ENCODE results near the gene SNRNP25.
A peak's percentile ranks its signal among the peaks of the same experiment; 100 is the strongest.
"Not testable (repeated sequence)": the region's sequence is repeated elsewhere in the genome, so short reads cannot be mapped to it uniquely, and the experiment has no call there.

Gene SNRNP25

DNA sequence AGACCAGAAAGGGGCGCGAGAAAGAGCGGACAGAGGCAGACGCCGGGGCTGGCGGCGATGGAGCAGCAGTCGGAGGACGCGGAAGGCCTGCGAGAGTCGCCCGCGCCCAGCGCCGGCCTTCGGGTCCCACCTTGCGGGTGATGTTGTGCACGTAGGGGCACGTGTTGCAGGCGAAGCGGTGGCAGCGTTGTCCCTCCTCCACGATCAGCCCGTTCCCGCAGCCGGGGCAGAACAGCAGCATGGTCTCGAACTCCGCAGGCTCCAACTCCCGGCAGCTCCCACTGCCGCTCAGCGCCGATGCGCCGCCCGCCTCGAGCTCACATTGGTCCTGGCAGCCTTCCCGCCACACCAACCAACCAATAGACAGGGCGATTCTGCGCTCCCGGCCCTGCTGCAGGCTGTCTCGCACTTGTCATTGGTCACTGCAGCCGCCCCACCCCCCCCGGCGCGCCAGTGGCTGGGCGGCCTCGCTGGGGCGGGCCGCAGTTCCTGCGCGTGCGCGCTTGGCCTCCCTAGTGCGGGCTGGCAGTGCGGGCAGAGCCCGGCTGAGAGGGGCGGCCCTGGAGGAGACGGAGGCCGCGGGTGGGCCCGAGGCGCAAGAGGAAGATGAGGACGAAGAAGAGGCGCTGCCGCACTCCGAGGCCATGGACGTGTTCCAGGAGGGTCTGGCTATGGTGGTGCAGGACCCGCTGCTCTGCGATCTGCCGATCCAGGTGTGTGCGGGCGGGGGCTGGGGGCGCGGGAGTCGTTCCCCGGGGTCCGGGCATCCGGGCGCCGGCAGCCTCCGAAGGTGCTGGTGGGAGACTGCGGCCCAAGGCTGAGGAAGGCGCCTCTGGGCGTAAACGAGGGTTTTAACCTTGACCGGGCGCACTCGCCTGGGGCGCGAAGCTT lies at the start of gene SNRNP25, which contains the start of gene POLR3K:
SNRNP25 (plus strand) TSS at position 483 of the 891 bp plus-strand sequence; CDS start at position 672, 189 bp downstream.
POLR3K (minus strand) TSS at position 263 of the 891 bp plus-strand sequence; CDS start at position 241, 22 bp downstream.
- Histone ChIP-seq H3K9me3 (ENCODE audit: control insufficient read depth, insufficient read depth, low read length) (no peaks in the 10 kb centered on the region), H3K4me3 (ENCODE audit: low read depth, low read length) (peak within 1 kb of the TSS; percentile 81), H3K9ac (ENCODE audit: low read depth, low read length) (peak within 1 kb of the TSS; percentile 77), H3K4me1 (ENCODE audit: control insufficient read depth, insufficient read depth, low read length) (no peaks in the 10 kb centered on the region), H3K27me3 (ENCODE audit: control insufficient read depth, insufficient read depth, low read length) (no peaks in the 10 kb centered on the region), H3K27ac (ENCODE audit: low read depth, low read length) (peak within 1 kb of the TSS; percentile 85), H3K36me3 (ENCODE audit: control insufficient read depth, insufficient read depth, low read length) (peaks cover 61% of the 10 kb centered on the region)

DNA sequence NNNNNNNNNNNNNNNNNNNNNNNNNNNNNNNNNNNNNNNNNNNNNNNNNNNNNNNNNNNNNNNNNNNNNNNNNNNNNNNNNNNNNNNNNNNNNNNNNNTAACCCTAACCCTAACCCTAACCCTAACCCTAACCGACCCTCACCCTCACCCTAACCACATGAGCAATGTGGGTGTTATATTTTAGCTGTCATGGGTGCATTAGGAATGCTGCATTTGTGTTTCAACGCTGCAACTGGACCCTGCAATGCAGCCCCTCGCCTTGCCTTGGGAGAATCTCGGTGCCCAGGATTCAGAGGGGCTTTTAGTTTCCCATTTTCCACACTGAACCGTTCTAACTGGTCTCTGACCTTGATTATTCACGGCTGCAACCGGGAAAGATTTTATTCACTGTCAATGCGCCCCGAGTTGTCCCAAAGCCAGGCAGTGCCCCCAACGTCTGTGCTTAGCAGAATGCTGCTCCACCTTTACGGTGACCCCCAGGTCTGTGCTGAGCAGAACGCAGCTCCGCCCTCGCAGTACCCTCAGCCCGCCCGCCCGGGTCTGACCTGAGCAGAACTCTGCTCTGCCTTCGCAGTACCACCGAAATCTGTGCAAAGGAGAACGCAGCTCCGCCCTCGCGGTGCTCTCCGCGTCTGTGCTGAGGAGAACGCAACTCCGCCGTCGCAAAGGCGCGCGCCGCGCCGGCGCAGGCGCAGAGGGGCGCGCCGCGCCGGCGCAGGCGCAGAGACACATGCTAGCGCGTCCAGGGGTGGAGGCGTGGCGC lies 43.5 kb upstream of the SNRNP25 start:
- H3K4me1 ChIP-seq (ENCODE audit: control insufficient read depth, insufficient read depth, low read length): no peaks in the 10 kb centered on the region
- no peaks in the 10 kb centered on the region for H3K27me3 ChIP-seq (ENCODE audit: control insufficient read depth, insufficient read depth, low read length)
- H3K27ac ChIP-seq (ENCODE audit: low read depth, low read length): no peak overlapping the region
- H3K36me3 ChIP-seq (ENCODE audit: control insufficient read depth, insufficient read depth, low read length): no peaks in the 10 kb centered on the region
- no peaks in the 10 kb centered on the region for H3K9me3 ChIP-seq (ENCODE audit: control insufficient read depth, insufficient read depth, low read length)
- H3K4me3 ChIP-seq (ENCODE audit: low read depth, low read length): no peak overlapping the region
- H3K9ac ChIP-seq (ENCODE audit: low read depth, low read length): no peak overlapping the region

DNA sequence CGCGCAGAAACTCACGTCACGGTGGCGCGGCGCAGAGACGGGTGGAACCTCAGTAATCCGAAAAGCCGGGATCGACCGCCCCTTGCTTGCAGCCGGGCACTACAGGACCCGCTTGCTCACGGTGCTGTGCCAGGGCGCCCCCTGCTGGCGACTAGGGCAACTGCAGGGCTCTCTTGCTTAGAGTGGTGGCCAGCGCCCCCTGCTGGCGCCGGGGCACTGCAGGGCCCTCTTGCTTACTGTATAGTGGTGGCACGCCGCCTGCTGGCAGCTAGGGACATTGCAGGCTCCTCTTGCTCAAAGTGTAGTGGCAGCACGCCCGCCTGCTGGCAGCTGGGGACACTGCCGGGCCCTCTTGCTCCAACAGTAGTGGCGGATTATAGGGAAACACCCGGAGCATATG lies 42.9 kb upstream of the SNRNP25 start:
- not testable (repeated sequence) for H3K9ac ChIP-seq (ENCODE audit: low read depth, low read length); H3K36me3 ChIP-seq (ENCODE audit: control insufficient read depth, insufficient read depth, low read length); H3K27me3 ChIP-seq (ENCODE audit: control insufficient read depth, insufficient read depth, low read length); H3K9me3 ChIP-seq (ENCODE audit: control insufficient read depth, insufficient read depth, low read length); H3K27ac ChIP-seq (ENCODE audit: low read depth, low read length); H3K4me1 ChIP-seq (ENCODE audit: control insufficient read depth, insufficient read depth, low read length); H3K4me3 ChIP-seq (ENCODE audit: low read depth, low read length)

DNA sequence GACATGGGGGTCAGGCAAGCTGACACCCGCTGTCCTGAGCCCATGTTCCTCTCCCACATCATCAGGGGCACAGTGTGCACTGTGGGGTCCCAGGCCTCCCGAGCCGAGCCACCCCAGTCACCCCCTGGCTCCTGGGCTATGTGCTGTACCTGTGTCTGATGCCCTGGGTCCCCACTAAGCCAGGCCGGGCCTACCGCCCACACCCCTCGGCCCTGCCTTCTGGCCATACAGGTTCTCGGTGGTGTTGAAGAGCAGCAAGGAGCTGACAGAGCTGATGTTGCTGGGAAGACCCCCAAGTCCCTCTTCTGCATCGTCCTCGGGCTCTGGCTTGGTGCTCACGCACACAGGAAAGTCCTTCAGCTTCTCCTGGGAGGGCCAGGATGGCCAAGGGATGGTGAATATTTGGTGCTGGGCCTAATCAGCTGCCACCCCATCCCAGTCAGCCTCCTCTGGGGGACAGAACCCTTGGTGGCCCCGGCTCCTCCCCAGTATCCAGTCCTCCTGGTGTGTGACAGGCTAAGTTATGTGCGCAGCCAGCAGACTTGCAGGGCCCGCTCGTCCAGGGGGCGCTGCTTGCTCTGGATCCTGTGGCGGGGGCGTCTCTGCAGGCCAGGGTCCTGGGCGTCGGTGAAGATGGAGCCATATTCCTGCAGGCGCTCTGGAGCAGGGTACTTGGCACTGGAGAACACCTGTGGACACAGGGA lies 36.4 kb upstream of the SNRNP25 start:
- H3K27ac ChIP-seq (ENCODE audit: low read depth, low read length); H3K9me3 ChIP-seq (ENCODE audit: control insufficient read depth, insufficient read depth, low read length); H3K27me3 ChIP-seq (ENCODE audit: control insufficient read depth, insufficient read depth, low read length); H3K4me3 ChIP-seq (ENCODE audit: low read depth, low read length); H3K4me1 ChIP-seq (ENCODE audit: control insufficient read depth, insufficient read depth, low read length); H3K36me3 ChIP-seq (ENCODE audit: control insufficient read depth, insufficient read depth, low read length); H3K9ac ChIP-seq (ENCODE audit: low read depth, low read length): not testable (repeated sequence)

DNA sequence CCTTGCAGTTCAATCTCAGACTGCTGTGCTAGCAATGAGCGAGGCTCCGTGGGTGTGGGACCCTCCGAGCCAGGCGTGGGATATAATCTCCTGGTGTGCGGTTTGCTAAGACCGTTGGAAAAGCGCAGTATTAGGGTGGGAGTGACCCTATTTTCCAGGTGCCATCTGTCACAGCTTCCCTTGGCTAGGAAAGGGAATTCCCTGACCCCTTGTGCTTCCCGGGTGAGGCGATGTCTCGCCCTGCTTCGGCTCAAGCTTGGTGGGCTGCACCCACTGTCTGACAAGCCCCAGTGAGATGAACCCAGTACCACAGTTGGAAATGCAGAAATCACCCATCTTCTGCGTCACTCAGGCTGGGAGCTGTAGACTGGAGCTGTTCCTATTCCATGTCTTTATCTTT lies 32.7 kb upstream of the SNRNP25 start:
- H3K27ac ChIP-seq (ENCODE audit: low read depth, low read length); H3K4me1 ChIP-seq (ENCODE audit: control insufficient read depth, insufficient read depth, low read length); H3K27me3 ChIP-seq (ENCODE audit: control insufficient read depth, insufficient read depth, low read length); H3K4me3 ChIP-seq (ENCODE audit: low read depth, low read length); H3K9ac ChIP-seq (ENCODE audit: low read depth, low read length); H3K9me3 ChIP-seq (ENCODE audit: control insufficient read depth, insufficient read depth, low read length); H3K36me3 ChIP-seq (ENCODE audit: control insufficient read depth, insufficient read depth, low read length): not testable (repeated sequence)

DNA sequence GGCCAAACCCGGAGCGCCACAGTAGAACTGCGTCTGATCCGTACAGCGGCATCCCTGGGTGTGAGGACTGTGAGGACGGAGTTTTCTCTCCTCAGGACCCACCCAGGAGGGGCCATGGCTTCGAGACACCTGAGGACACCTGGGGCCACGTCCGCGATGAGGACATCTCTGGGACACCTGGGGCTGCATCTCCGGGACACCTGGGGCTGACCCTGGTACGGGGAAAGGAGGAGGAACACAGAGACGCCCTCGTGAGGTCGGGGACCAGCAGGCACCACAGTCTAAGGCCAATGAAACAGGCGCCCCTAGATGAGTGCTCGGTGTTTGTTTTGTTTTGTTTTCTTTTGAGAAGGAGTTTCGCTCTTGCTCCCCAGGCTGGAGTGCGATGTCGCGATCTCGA lies 29.5 kb upstream of the SNRNP25 start:
- H3K4me3 ChIP-seq (ENCODE audit: low read depth, low read length); H3K9me3 ChIP-seq (ENCODE audit: control insufficient read depth, insufficient read depth, low read length); H3K36me3 ChIP-seq (ENCODE audit: control insufficient read depth, insufficient read depth, low read length); H3K27ac ChIP-seq (ENCODE audit: low read depth, low read length); H3K27me3 ChIP-seq (ENCODE audit: control insufficient read depth, insufficient read depth, low read length); H3K4me1 ChIP-seq (ENCODE audit: control insufficient read depth, insufficient read depth, low read length); H3K9ac ChIP-seq (ENCODE audit: low read depth, low read length): not testable (repeated sequence)

DNA sequence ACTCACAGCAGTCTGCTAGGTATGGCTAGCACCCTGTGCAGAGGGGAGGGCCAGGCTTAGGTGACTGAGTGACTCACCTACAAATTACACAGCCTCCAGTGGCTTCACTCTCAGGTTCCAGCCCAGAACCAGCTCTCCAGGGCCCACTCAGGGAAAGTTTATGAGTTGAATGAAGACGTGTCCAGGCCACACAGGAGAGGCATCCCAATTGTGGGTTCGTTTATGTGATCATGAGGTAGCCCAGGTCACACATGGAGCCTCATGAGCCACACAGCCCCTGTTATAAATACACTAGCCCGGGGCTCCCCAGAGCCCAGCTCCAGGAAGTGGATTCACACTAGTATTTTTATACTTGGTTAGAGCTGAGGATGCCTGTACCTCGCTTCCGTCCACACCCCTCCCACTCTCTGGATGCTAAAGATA lies 27.7 kb upstream of the SNRNP25 start:
- H3K9me3 ChIP-seq (ENCODE audit: control insufficient read depth, insufficient read depth, low read length); H3K4me1 ChIP-seq (ENCODE audit: control insufficient read depth, insufficient read depth, low read length); H3K27ac ChIP-seq (ENCODE audit: low read depth, low read length); H3K27me3 ChIP-seq (ENCODE audit: control insufficient read depth, insufficient read depth, low read length); H3K36me3 ChIP-seq (ENCODE audit: control insufficient read depth, insufficient read depth, low read length); H3K4me3 ChIP-seq (ENCODE audit: low read depth, low read length); H3K9ac ChIP-seq (ENCODE audit: low read depth, low read length): not testable (repeated sequence)

DNA sequence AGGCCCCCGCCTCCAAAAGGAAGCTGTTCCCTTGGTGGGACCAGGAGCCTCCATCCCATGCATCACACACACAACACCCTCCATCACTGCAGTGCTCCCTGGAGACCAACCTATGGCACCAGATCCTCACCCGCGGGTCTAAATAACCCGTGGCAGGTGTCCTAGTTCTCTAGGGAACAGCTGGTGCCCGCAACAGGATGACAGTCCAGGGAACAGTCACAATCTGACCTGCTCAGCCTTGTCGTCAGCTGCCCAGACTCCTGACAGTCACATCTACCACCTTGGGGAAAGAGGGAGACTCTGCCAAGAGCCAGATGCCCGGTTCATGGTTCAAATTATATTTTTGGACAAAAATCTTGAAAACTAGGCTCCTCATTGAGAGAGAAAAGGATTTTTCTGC lies 23.0 kb upstream of the SNRNP25 start:
- not testable (repeated sequence) for H3K27ac ChIP-seq (ENCODE audit: low read depth, low read length); H3K9ac ChIP-seq (ENCODE audit: low read depth, low read length); H3K36me3 ChIP-seq (ENCODE audit: control insufficient read depth, insufficient read depth, low read length); H3K4me3 ChIP-seq (ENCODE audit: low read depth, low read length); H3K27me3 ChIP-seq (ENCODE audit: control insufficient read depth, insufficient read depth, low read length); H3K4me1 ChIP-seq (ENCODE audit: control insufficient read depth, insufficient read depth, low read length); H3K9me3 ChIP-seq (ENCODE audit: control insufficient read depth, insufficient read depth, low read length)

DNA sequence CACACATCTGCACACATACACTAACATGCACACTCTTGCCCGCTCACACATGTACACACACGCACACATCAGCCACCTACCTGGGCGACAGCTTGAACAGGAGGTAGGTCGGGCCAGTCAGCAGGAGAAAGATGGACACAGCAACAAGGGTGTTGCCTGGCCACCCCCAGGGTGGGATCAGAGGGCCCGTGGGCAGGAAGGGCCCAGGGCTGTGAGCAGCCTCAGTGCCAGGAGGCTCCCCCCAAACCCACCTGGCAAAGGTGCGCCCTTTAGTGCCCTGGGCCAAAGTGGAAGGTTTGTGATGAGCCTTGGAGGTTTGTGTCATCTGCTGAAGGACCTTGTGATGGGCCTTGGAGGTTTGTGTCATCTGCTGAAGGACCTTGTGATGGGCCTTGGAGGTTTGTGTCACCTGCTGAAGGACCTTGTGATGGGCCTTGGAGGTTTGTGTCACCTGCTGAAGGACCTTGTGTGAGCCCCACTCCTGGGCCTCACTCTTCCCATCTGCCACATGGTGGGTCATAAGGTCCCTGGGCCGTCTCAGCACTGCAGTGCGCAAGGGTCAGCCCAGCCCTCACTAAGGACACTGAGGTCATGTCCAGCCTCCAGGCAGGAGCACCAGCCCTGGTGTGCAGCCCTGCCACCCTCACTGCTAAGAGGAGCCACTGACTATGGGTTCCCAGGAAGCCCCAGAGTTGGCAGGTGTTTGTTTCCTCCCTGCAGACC lies 20.3 kb upstream of the SNRNP25 start:
- H3K9ac ChIP-seq (ENCODE audit: low read depth, low read length); H3K27ac ChIP-seq (ENCODE audit: low read depth, low read length); H3K9me3 ChIP-seq (ENCODE audit: control insufficient read depth, insufficient read depth, low read length); H3K27me3 ChIP-seq (ENCODE audit: control insufficient read depth, insufficient read depth, low read length); H3K36me3 ChIP-seq (ENCODE audit: control insufficient read depth, insufficient read depth, low read length); H3K4me3 ChIP-seq (ENCODE audit: low read depth, low read length); H3K4me1 ChIP-seq (ENCODE audit: control insufficient read depth, insufficient read depth, low read length): not testable (repeated sequence)

DNA sequence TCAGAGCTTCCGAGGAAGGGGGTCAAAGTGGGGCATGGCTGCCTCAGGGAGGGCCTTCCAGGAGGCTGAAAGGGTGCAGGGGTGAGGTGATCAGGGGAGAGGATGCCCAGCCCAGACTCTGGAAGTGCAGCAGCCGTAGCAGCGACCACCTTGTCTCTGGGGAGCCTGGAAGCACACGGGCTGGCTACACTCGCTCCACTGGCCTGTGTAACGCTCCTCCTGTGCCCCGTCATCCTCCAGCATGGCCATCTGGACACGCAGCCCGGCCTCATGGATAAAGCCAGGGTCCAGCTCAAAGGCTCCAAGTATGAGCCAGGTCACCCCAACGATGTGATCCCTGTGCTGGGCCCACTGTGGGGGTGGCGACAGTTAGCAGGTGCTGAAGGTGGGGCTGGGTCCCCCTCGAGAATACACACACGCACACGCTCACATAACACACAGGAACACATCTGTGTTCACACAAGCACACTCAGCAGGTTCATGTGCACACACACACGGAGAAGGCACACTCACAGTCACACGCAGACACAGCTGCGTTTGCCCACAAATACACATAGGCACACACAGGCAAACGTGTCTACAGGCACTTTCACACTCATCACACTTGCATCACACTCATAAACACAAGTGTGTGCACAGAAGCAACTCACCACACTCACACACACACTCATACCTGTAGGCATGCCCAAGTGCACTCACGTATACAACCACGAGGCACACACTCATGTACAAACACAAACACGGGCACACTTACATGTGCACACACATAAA lies 19.6 kb upstream of the SNRNP25 start:
- no peaks in the 10 kb centered on the region for H3K4me1 ChIP-seq (ENCODE audit: control insufficient read depth, insufficient read depth, low read length)
- H3K27me3 ChIP-seq (ENCODE audit: control insufficient read depth, insufficient read depth, low read length): no peaks in the 10 kb centered on the region
- no peaks in the 10 kb centered on the region for H3K9me3 ChIP-seq (ENCODE audit: control insufficient read depth, insufficient read depth, low read length)
- H3K9ac ChIP-seq (ENCODE audit: low read depth, low read length): no peak overlapping the region
- peaks cover 7% of the 10 kb centered on the region; the same call in 1 of the 2 replicates for H3K36me3 ChIP-seq (ENCODE audit: control insufficient read depth, insufficient read depth, low read length)
- H3K4me3 ChIP-seq (ENCODE audit: low read depth, low read length): no peak overlapping the region
- H3K27ac ChIP-seq (ENCODE audit: low read depth, low read length): no peak overlapping the region
